HG03280 (cell line): ENCODE data around the gene DYNC2I2.
"Not testable (repeated sequence)": the region's sequence is repeated elsewhere in the genome, so short reads cannot be mapped to it uniquely, and the experiment has no call there.

ENCODE experiments used
- ATAC-seq: cut with Tn5 transposase; IDR thresholded peaks from one replicate; pipeline ENCODE4 v1.9.1; 2021; ENCODE audit warnings: mild to moderate bottlenecking, moderate library complexity; ENCODE audit not compliant: unreplicated experiment

Gene DYNC2I2

DNA sequence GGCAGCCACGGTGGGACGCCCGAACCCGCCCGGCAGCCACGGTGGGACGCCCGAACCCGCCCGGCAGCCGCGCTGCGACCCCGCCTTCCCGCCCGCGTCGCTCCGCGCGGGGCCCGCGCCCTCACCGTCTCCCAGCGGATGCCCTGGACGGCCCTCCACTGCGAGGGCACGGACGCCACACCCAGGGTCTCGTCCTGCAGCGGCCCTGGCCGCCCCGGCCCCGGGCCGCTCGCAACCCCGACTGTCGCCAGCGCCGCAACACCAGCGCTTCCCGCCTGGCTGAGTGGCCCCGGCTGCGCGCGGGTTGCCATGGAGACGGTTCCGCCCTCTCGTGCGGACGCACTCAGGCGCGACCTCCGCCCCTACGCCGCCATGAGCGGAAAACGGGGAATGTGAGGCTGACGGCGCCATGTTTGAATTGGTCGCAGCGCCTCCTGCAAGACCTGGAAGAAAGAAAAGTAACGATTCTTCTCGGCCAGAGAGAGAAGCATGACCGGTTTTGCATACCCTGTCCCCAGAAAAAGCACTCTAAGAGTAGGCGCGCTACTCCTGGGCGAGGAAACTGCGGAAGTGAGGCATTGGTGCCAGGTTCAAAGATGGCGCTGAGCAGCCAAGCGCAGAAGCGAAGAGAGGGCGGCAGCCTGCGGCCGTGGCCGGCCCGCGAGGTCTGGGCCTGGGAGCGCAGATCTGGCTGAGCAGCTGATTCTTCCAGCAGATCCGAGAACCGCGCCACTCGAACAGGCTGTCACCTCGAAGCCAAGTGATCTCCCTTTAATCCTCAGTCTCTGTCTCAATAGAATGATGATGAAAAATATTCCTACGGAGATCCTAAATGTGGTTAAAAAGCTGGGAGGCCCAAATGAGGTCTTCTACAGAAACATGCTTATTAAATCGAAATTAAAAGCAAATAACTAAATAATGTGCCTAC lies at the start of gene DYNC2I2:
TSS of gene DYNC2I2 (minus strand) at position 432 of the 928 bp plus-strand sequence. CDS start at position 311, 121 bp downstream.
- peak; percentile 77 for ATAC-seq

GRCh38 chr9:128706045-128706444 lies 49.4 kb upstream of the DYNC2I2 start:
- no peak for ATAC-seq

GRCh38 chr9:128705051-128705965 lies 48.7 kb upstream of the DYNC2I2 start:
- ATAC-seq = no peak

DNA sequence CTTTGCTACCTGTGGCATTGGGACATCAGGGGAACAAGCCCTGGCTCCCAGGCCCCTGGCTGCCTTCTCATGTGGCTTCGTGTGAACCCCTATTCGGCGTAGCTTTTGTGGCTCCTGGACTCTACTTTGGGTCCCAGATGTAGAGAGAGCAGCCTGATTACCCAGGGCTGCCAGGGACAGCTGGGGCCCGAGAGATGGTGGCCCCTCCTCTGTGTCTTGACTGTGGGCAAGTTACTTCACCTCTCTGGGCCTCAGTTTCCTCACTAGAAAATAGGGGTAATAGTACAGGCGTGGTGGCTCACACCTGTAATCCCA lies 47.7 kb upstream of the DYNC2I2 start:
- ATAC-seq = no peak

- no peak for ATAC-seq
Observed at GRCh38 chr9:128703616-128704355, 47.1 kb upstream of the DYNC2I2 start.

- no peak for ATAC-seq
Observed at GRCh38 chr9:128702949-128703615, 46.4 kb upstream of the DYNC2I2 start.

GRCh38 chr9:128702445-128702948 lies 45.9 kb upstream of the DYNC2I2 start, which contains the start of gene PKN3:
Gene PKN3 (plus strand): TSS chr9:128702503. CDS start chr9:128702916, 413 bp downstream.
- peak; percentile 77 for ATAC-seq

- ATAC-seq = no peak
Observed at GRCh38 chr9:128701227-128701854, 44.7 kb upstream of the DYNC2I2 start.

DNA sequence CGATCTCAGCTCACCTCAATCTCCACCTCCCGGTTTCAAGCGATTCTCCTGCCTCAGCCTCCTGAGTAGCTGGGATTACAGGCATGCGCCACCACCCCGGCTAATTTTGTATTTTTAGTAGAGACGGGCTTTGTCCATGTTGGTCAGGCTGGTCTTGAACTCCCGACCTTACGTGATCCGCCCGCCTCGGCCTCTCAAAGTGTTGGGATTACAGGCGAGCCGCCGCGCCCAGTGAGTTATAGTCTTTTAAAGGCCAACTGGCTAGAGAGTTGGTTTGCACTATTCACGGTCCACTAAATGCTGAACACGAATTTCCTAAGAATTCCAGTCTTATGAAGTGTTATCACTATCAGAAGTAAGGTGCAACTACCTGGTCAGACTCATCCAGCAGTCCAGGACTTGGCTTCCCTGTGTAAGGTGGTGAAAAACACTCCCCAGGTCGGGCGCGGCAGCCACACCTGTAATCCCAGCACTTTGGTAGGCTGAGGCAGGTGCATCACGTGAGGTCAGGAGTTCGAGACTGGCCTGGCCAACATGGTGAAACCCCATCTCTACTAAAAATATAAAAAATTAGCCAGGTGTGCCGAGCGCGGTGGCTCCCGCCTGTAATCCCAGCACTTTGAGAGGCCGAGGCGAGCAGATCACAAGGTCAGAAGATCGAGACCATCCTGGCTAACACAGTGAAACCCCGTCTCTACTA lies 42.6 kb upstream of the DYNC2I2 start:
- not testable (repeated sequence) for ATAC-seq

DNA sequence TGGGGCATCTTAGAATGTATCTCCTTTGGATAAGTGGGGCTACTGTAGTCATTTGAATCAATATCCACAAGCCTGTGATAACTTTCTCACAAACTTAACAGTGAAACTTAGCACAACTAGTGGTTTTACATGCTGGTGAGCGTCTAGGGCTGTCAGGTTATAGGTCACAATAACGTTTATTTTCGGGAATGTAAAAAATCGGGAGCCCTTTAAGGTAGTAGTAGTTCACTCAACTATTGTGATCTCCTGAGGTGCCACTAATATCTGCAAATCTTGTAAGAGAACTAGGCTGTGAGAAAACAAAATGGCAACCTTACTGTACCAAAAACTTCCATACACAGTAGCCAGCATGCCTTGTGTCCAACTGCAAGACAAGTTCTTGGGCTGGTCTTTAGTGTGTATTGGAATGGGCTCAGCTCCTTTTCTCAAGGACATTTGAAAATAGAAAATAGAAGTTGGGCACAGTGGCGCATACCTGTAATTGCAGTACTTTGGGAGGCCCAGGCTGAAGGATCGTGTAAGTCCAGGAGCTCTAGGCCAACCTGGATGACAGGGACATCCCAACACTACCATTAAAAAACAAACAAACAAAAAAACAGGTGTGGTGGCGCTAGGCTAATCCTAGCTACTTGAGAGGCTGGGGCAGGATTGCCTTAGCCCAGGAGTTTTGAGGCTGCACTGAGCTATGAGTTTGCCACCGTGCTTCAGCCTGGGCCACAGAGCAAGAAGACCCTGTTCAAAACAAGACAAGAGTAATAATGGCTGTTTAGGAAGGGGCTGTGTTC lies 40.5 kb upstream of the DYNC2I2 start:
- ATAC-seq = no peak

- ATAC-seq = no peak
Observed at GRCh38 chr9:128694344-128694743, 37.7 kb upstream of the DYNC2I2 start.

GRCh38 chr9:128693738-128694137 lies 37.1 kb upstream of the DYNC2I2 start:
- not testable (repeated sequence) for ATAC-seq

DNA sequence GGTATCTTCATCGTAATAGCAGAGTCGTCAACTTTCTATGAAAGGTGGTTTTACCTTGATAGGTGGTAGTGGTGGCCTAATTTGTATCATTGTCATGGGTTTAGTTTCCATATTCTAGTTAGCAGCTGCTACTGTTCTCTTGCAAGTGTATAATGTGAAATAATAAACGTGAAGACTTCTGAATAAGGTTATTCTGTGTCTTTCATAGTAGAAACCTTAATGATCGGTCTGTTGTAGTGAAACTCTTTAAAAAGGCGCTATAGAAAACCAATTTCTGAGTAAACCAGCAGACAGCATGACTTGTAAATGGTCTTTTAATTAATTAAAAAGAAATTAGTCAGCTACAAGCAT lies 34.0 kb upstream of the DYNC2I2 start:
- ATAC-seq = no peak

DNA sequence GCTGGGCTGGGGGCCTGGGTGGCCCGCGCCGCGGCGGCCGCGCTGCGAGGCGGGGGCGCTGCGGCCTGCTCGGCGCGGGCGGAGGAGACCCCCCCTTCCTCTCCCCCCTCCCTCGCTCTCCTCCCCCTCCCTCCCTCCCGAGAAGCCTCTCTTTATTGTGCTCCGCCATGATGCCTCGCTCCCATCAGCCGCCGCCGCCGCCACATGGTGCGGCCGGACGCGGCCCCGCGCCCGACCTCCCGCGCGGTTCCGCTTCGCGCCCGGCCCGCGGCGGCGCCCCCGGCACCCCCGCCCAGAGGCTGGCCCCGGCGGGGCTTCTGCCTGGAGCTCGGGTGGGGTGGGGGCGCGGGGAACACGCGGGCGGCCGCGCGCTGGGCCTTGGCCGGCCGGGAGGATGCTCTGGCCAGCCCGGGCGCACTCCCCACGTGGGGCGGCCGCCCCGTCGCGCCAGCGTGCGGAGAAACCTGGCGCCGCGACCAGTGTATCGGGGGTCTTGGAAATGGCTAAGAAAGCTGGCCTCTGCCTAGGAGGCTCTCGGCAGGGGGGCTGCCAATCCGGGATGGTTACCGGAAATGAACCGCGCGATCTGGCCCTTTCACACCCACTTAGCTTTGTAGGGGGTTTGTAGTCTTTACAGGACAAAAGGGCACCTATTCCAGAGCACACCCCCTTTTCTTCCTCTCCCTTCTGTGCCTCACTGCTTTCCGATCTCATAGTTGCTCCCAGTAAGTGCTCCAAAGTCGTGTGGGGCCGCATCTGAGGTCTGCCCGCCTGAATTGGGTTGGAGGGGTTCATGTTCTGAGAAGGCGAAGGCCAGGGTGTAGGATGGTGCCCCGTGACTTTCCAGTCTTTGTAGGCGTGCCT lies 33.4 kb upstream of the DYNC2I2 start:
- ATAC-seq = peak; percentile 1

DNA sequence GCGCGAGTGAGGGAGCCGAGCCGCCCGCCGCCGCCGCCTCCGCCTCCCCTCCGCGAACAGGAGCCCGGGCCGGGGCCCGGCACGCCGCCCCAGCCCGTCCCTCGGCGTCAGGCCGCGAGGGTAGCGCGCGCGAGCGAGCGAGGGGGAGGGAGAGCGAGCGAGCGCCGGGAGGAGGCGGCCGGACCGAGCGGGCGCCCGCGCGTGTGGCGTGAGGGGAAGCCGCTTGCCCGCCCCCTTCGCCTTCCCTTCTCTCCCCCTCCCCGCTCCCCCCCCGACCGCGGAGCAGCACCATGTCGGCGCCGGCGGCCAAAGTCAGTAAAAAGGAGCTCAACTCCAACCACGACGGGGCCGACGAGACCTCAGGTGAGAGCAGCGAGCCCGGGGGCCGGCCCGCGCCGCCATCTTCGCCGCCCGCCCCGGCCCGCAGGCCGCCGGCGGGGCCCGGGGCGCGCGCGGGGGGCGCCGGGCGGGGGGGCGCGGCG lies 32.7 kb upstream of the DYNC2I2 start:
- peak; percentile 27 for ATAC-seq

DNA sequence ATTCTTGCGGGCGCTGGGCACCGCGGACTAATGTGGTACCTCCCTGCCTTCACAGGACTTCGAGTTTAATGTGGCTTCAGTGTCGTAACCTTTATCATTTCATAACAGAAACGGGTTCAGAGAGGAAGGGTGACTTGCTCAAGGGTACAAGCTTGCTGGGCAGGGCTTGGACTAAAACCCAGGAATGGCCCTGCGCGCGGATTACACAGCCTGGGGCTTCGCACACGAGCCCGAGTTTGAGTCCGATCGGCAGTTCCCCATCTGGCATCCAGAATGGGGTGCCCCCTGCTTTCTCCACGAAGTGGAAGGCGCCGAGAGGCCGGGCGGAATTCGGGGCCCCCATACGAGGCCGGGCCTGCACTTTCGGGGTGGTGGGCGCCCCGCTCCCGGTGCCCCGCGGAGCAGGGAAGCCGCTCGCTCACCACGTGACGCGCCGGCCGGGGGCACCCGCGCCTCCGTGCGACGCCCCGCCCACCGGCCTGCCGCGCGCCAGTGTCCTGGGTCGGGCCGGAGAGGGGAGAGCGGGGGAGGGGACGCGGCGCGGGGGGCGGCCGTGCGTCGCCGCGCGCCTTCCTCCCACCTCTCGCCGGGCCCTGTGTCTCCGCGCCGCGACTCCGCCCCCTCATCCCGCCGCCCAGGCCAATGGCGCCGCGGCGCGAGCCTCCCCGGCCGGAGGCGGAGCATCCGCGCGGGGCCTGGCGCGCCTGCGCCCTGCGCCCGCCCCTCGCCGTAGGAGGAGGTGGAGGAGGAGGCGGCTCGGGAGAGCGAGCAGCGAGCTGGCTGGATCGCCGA lies 32.0 kb upstream of the DYNC2I2 start, which contains the start of gene SET:
TSS of gene SET (plus strand) at position 722 of the 792 bp plus-strand sequence. CDS start 361 bp downstream, outside the sequence.
- ATAC-seq = peak; percentile 74
